HEK293 (cell line): ENCODE results near the gene PPP1R1B.

ENCODE experiments used
- CTCF ChIA-PET: fragments of 350-600 bp; formaldehyde crosslinking; extraction: SDS; loops from one replicate; lab custom pipeline; 2021; ENCODE audit warnings: antibody characterized with exemption; lab: Yijun Ruan, JAX
- POLR2A ChIA-PET: fragments of 300-600 bp; formaldehyde crosslinking; extraction: SDS; loops from one replicate; lab custom pipeline; 2020; ENCODE audit warnings: antibody characterized with exemption, inconsistent platforms; lab: Yijun Ruan, JAX
- H3K27ac ChIP-seq: fragments of 200-500 bp; sonication (Bioruptor generic); 2 replicates; pipeline ENCODE4 v1.5.1; 2014; ENCODE audit warnings: low read depth, low read length, control low read depth, inconsistent platforms; ENCODE audit errors: extremely low read depth
- H3K36me3 ChIP-seq, 2 experiments: fragments of 200-500 bp in 1 of 2; sonication (Bioruptor generic) in 1 of 2; 1 replicate in 1 of 2; 2 replicates in 1 of 2; pipeline ENCODE4 v1.5.1; 2014 to 2017; ENCODE audit warnings: inconsistent platforms in 2 of 2, low read length in 2 of 2; ENCODE audit not compliant: control insufficient read depth in 2 of 2, insufficient read depth in 1 of 2
- H3K4me1 ChIP-seq: fragments of 200-500 bp; sonication (Bioruptor generic); 2 replicates; pipeline ENCODE4 v1.5.1; 2014; ENCODE audit warnings: mild to moderate bottlenecking, low read length, inconsistent platforms; ENCODE audit not compliant: control insufficient read depth, insufficient read depth
- H3K4me3 ChIP-seq: 2 replicates; pipeline ENCODE4 v1.5.1; 2011; ENCODE audit warnings: low read depth, mild to moderate bottlenecking, control low read depth, low read length, moderate library complexity
- H3K9me3 ChIP-seq: fragments of 200-500 bp; sonication (Bioruptor generic); 2 replicates; pipeline ENCODE4 v1.5.1; 2014; ENCODE audit warnings: low read depth, low read length, inconsistent platforms; ENCODE audit not compliant: control insufficient read depth, insufficient read depth
- EGR2 ChIP-seq: fragments of 450-650 bp; formaldehyde crosslinking; IDR thresholded peaks from 2 replicates; pipeline ENCODE4 v1.5.1; 2016; ENCODE audit warnings: low read depth, missing biosample characterization, missing genetic modification characterization
- GLIS1 ChIP-seq: fragments of 450-650 bp; formaldehyde crosslinking; IDR thresholded peaks from 2 replicates; pipeline ENCODE4 v1.5.1; 2016; ENCODE audit warnings: missing biosample characterization, missing genetic modification characterization
- KLF10 ChIP-seq: fragments of 450-650 bp; IDR thresholded peaks from 2 replicates; pipeline ENCODE4 v1.5.1; 2018; ENCODE audit warnings: missing biosample characterization, mild to moderate bottlenecking, missing genetic modification characterization
- PRDM10 ChIP-seq: fragments of 450-650 bp; formaldehyde crosslinking; IDR thresholded peaks from 2 replicates; pipeline ENCODE4 v1.5.1; 2016; ENCODE audit warnings: missing biosample characterization, missing genetic modification characterization
- WT1 ChIP-seq: fragments of 450-650 bp; formaldehyde crosslinking; IDR thresholded peaks from 2 replicates; pipeline ENCODE4 v1.5.1; 2016; ENCODE audit warnings: missing biosample characterization, missing genetic modification characterization
- YY2 ChIP-seq: fragments of 450-650 bp; formaldehyde crosslinking; IDR thresholded peaks from 2 replicates; pipeline ENCODE4 v1.5.1; 2016; ENCODE audit warnings: missing biosample characterization, missing genetic modification characterization
- ZBTB1 ChIP-seq: fragments of 450-650 bp; formaldehyde crosslinking; IDR thresholded peaks from 2 replicates; pipeline ENCODE4 v1.5.1; 2016; ENCODE audit warnings: missing biosample characterization, missing genetic modification characterization
- ZEB2 ChIP-seq: fragments of 450-650 bp; formaldehyde crosslinking; IDR thresholded peaks from 2 replicates; pipeline ENCODE4 v1.5.1; 2016; ENCODE audit warnings: missing biosample characterization, missing genetic modification characterization
- ZNF16 ChIP-seq: fragments of 450-650 bp; formaldehyde crosslinking; IDR thresholded peaks from 2 replicates; pipeline ENCODE4 v1.5.1; 2016; ENCODE audit warnings: low read depth, missing biosample characterization, missing genetic modification characterization
- ZNF211 ChIP-seq: fragments of 450-650 bp; formaldehyde crosslinking; IDR thresholded peaks from 2 replicates; pipeline ENCODE4 v1.5.1; 2016; ENCODE audit warnings: low read depth, missing biosample characterization, missing genetic modification characterization
- ZNF221 ChIP-seq: fragments of 450-650 bp; formaldehyde crosslinking; IDR thresholded peaks from 2 replicates; pipeline ENCODE4 v1.5.1; 2017; ENCODE audit warnings: missing biosample characterization, missing genetic modification characterization, borderline replicate concordance
- ZNF280C ChIP-seq: fragments of 450-650 bp; formaldehyde crosslinking; IDR thresholded peaks from 2 replicates; pipeline ENCODE4 v1.5.1; 2016; ENCODE audit warnings: missing biosample characterization, missing genetic modification characterization
- ZNF335 ChIP-seq: fragments of 450-650 bp; formaldehyde crosslinking; conservative IDR thresholded peaks from 2 replicates; pipeline ENCODE4 v1.5.1; 2016; ENCODE audit warnings: missing biosample characterization, missing genetic modification characterization
- ZNF391 ChIP-seq: fragments of 450-650 bp; formaldehyde crosslinking; IDR thresholded peaks from 2 replicates; pipeline ENCODE4 v1.5.1; 2016; ENCODE audit warnings: low read depth, missing biosample characterization, missing genetic modification characterization, borderline replicate concordance
- ZNF514 ChIP-seq: fragments of 450-650 bp; formaldehyde crosslinking; IDR thresholded peaks from 2 replicates; pipeline ENCODE4 v1.5.1; 2016; ENCODE audit warnings: missing biosample characterization, missing genetic modification characterization
- ZNF707 ChIP-seq: fragments of 450-650 bp; formaldehyde crosslinking; IDR thresholded peaks from 2 replicates; pipeline ENCODE4 v1.5.1; 2016; ENCODE audit warnings: missing biosample characterization, missing genetic modification characterization
- ZSCAN18 ChIP-seq: fragments of 450-650 bp; formaldehyde crosslinking; IDR thresholded peaks from 2 replicates; pipeline ENCODE4 v1.5.1; 2016; ENCODE audit warnings: missing biosample characterization, missing genetic modification characterization
- TF ChIP-seq, protein P1 (sequence below): fragments of 450-650 bp; formaldehyde crosslinking; IDR thresholded peaks from 2 replicates; pipeline ENCODE4 v1.5.1; 2016; ENCODE audit warnings: missing biosample characterization, missing genetic modification characterization

Gene PPP1R1B

DNA sequence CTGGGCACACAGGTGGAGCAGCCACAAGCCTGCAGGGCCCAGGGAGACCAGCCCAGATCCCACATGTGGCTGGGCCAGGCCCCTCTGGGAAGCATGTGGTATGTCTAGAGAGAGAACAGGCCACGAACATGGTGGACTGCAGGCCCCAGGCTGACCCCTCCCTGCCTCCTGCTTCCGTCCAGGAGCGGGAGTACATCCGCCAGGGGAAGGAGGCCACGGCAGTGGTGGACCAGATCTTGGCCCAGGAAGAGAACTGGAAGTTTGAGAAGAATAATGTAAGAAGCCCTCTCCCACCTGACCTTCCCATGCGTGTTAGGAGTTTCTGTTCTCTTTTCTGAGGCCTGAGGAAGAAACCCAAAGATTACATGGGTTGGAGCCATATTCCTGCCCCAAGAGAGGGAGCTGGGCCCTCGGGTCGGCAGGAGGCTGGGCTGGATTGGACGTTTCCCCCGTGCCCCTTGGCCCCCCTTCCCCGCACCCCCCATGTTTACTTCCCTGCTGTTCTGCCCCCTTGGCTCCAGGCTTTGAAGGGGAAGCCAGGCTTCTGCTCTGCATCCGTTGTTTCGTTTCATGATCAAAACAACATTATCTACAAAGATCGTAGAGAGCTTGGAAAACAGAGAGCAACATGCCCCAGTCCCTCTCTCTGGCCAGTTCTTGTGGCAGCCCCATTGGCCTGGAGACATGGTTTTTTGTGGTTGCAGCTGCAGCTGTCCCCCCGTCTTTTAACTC is 32.7 kb downstream of the PPP1R1B start:
- TF ChIP-seq ZSCAN18 (tag by site-specific recombination) (no peak), ZNF391 (no peak), GLIS1 (tag by site-specific recombination) (no peak), WT1 (tag by site-specific recombination) (no peak), ZEB2 (tag by site-specific recombination) (no peak), YY2 (tag by site-specific recombination) (no peak), ZNF221 (tag by site-specific recombination) (no peak), ZNF280C (tag by site-specific recombination) (no peak), KLF10 (tag by site-specific recombination) (no peak), ZNF707 (tag by site-specific recombination) (no peak), PRDM10 (tag by site-specific recombination) (no peak), EGR2 (no peak), ZNF514 (tag by site-specific recombination) (no peak), ZBTB1 (tag by site-specific recombination) (no peak), ZNF335 (tag by site-specific recombination) (no peak), ZNF211 (tag by site-specific recombination) (no peak), ZNF16 (no peak)
- TF ChIP-seq, protein P1, sequence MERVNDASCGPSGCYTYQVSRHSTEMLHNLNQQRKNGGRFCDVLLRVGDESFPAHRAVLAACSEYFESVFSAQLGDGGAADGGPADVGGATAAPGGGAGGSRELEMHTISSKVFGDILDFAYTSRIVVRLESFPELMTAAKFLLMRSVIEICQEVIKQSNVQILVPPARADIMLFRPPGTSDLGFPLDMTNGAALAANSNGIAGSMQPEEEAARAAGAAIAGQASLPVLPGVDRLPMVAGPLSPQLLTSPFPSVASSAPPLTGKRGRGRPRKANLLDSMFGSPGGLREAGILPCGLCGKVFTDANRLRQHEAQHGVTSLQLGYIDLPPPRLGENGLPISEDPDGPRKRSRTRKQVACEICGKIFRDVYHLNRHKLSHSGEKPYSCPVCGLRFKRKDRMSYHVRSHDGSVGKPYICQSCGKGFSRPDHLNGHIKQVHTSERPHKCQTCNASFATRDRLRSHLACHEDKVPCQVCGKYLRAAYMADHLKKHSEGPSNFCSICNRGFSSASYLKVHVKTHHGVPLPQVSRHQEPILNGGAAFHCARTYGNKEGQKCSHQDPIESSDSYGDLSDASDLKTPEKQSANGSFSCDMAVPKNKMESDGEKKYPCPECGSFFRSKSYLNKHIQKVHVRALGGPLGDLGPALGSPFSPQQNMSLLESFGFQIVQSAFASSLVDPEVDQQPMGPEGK = no peak
- H3K36me3 ChIP-seq = peaks cover 3 to 66% of the 10 kb centered on the region in 2 experiments; a peak in 2 of 3 replicates
- ChIA-PET POLR2A (no interaction called here), CTCF (interaction anchor here (0.9 to 1.9 kb wide), 4 partner anchors 9 to 38 kb away, joined by 3 to 7 read pairs (median 4); partner anchors contain the start of gene PNMT)
- no peaks in the 10 kb centered on the region for H3K9me3 ChIP-seq
- no peak overlapping the region for H3K4me3 ChIP-seq
- no peak overlapping the region for H3K27ac ChIP-seq
- H3K4me1 ChIP-seq = peaks cover 9% of the 10 kb centered on the region; the same call in 1 of the 2 replicates
